OCI-LY1 (cell line): ENCODE measurements around the gene CENPA.

Experiments used
- CTCF ChIP-seq: fragments of 200-600 bp; sonication (generic), shearing (Covaris generic); IDR thresholded peaks from 2 replicates; pipeline ENCODE4 v1.5.1; 2017; ENCODE audit warnings: mild to moderate bottlenecking, antibody characterized with exemption, low read length, moderate library complexity, mixed read lengths
- EZH2 ChIP-seq: fragments of 200-600 bp; sonication (generic), shearing (Covaris generic); IDR thresholded peaks from 2 replicates; pipeline ENCODE4 v1.8.0; 2017; ENCODE audit warnings: borderline replicate concordance, mixed run types, mild to moderate bottlenecking, antibody characterized with exemption, low read length, moderate library complexity, mixed read lengths

DNA sequence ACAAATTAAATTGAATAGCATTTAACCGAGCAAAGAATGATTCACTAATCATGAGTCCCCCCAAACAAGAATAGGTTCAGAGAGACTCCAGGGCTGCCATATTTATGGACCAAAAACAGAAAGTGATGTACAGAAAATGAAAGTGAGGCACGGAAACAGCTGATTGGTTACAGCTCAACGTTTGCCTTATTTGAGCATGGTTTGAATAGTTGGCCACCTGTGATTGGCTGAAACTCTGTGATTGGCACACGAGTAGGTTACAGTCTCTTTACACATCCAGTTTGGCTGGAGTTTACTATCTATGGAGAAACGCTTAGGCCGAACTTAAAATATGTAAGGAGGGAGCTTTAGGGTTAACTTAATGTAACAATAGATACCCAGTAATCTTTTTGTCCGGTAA lies 35.1 kb downstream of the CENPA start:
- TF ChIP-seq CTCF (no peak), EZH2 (no peak)
